Omental fat pad (tissue), 4 donors: ENCODE measurements around the gene ULBP1. TPM values are rescaled to one million over a fixed set of nuclear protein-coding genes. Genes with fewer than 3 reads are reported as not detected.
"Not testable (repeated sequence)": the region's sequence is repeated elsewhere in the genome, so short reads cannot be mapped to it uniquely, and the experiment has no call there.

ENCODE experiments used
- ATAC-seq: fragments of 150-250 bp; one replicate; pipeline ENCODE4 v1.9.1; 2016; ENCODE audit warnings: mild to moderate bottlenecking, moderate library complexity; ENCODE audit not compliant: low FRiP score
- DNase-seq: peaks from one replicate; pipeline ENCODE4 v3.0.0-alpha.2; 2019; ENCODE audit warnings: low spot score
- CTCF ChIP-seq, 3 donors: fragments of 450-650 bp; IDR thresholded peaks; one replicate each; pipeline ENCODE4 v1.5.1; 2016 to 2017; ENCODE audit warnings: antibody characterized with exemption in 3 of 3, mild to moderate bottlenecking in 3 of 3, moderate library complexity in 2 of 3
- total RNA-seq, 4 donors: library from RNA; depleted of rRNA; stranded (reverse); fragments of >200 nt; gene quantifications; one replicate each; pipeline ENCODE4 v1.1.0, GENCODE V29; 2016

Gene ULBP1
- total RNA-seq, 4 donors from 2014 or later = 0.25 to 0.37 TPM; not detected in 2

GRCh38 chr6:150016324-150017185 is 52.8 kb downstream of the ULBP1 start:
- peak in 1 of 3 donors; percentile 5 for TF ChIP-seq CTCF (IDR thresholded peaks at IDR 0.05)
- DNase-seq = no peak

GRCh38 chr6:150017186-150017521 is 53.4 kb downstream of the ULBP1 start:
- not testable (repeated sequence) for ATAC-seq, DNase-seq

More at GRCh38 chr6:150016324-150017185, 52.8 kb downstream of the ULBP1 start:
- peak; percentile 39 for ATAC-seq

GRCh38 chr6:150018846-150019580 is 55.3 kb downstream of the ULBP1 start:
- DNase-seq (no peak), ATAC-seq (no peak)
- no peak for TF ChIP-seq CTCF (IDR thresholded peaks at IDR 0.05)

- not testable (repeated sequence) for DNase-seq
These were observed 58.1 kb downstream of the ULBP1 start for GRCh38 chr6:150021870-150022269.

More at GRCh38 chr6:150021870-150022269, 58.1 kb downstream of the ULBP1 start:
- not testable (repeated sequence) for ATAC-seq

Other genes starting within 250 kb of the ULBP1 start
- 10 to 100 TPM; 18.8 to 39.2 (median 26.3) TPM for gene LATS1, start 245.8 kb upstream of the ULBP1 start, total RNA-seq
- gene NUP43, start 217.4 kb upstream of the ULBP1 start, total RNA-seq = 10 to 100 TPM; 10.5 to 22.7 (median 12.9) TPM
- 100 to 1,000 TPM in 2 of 4 donors, 10 to 100 TPM in 2; 89.7 to 108 (median 102) TPM for gene PCMT1, start 214.2 kb upstream of the ULBP1 start, total RNA-seq
- gene LRP11, start 99.6 kb upstream of the ULBP1 start, total RNA-seq = 10 to 100 TPM; 30.5 to 39.4 (median 33.5) TPM
- gene RAET1E, start 65.8 kb upstream of the ULBP1 start, total RNA-seq = 10 to 100 TPM in 1 of 4 donors, 1 to 10 TPM in 3; 1.4 to 17.5 (median 2.7) TPM
- 10 to 100 TPM in 2 of 4 donors, 1 to 10 TPM in 1, not detected in 1; 3.6 to 19.5 (median 10.8) TPM for gene RAET1G, start 40.8 kb upstream of the ULBP1 start, total RNA-seq
- 1 to 10 TPM in 3 of 4 donors, not detected in 1; 1.1 to 2.5 (median 1.2) TPM for gene ULBP2, start 21.9 kb upstream of the ULBP1 start, total RNA-seq
- gene RAET1L, start 61.6 kb downstream of the ULBP1 start, total RNA-seq = not detected
- gene ULBP3, start 105.2 kb downstream of the ULBP1 start, total RNA-seq = 1 to 10 TPM; 1.7 to 3.5 (median 2.2) TPM
- 1 to 10 TPM in 1 of 4 donors, under 1 TPM in 1, not detected in 2; 0.31 to 1.1 TPM for gene PPP1R14C, start 179.1 kb downstream of the ULBP1 start, total RNA-seq